ENCODE results near the gene PLAGL1. TPM values are rescaled to one million over a fixed set of nuclear protein-coding genes. Genes with fewer than 3 reads are reported as not detected.
A peak's percentile ranks its signal among the peaks of the same experiment; 100 is the strongest.

Gene PLAGL1
- total RNA-seq, 1 experiment from 2014 or later: 24.3 TPM

DNA sequence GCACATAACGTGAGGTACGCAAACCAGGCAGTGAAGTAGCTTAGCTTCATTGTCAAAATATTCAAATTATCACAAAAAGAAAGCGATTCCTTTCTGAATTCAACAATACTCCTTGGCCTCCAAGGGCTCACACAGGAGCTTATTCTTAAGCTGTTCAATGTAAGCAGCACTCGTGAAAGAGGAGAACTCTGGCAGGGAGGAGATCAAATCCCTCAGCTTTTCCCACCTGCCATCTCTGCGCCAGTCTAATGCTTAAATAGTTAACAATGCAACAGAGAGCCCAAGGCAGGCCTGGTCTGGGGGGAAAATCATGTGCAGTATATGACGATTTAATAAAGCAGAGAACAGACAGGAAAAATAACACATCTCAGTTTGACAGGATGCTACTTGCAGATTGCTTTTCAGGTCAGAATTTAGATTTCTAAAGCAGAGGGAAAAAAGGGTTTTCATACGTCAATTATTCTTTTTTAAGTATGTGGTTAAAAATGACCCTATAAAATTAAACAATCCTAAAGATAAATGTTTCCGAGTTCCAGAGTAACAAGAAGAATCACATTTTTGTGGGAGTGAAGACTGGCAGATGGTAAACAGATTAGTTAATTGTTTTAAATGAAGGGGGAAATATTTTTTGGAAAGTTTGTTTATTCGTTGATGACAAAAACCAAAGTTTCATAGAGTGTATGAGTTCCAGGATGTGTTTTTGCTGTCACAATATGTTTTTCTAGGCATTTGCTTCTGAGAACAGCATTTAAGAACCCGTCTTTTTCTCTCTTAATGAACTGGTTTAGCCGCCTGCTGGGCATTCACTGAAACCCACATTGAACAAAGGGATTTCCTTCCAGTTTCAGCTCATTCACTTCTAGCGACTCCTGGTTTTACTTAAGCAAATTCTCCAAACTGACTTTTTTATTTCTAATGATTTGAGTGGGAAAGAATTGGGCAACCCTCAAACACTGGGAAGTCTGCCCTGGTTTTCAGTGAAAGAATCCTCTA lies 45.9 kb downstream of the PLAGL1 start:
- Histone ChIP-seq H3K4me1 (ENCODE audit: control insufficient read depth, insufficient read depth, low read length) (no peaks in the 10 kb centered on the region), H3K27me3 (ENCODE audit: control insufficient read depth, insufficient read depth, low read length) (peaks cover 2% of the 10 kb centered on the region; the same call in 1 of the 2 replicates), H3K27ac (ENCODE audit: low read length) (no peak overlapping the region), H3K36me3 (ENCODE audit: control insufficient read depth, insufficient read depth, low read length) (no peaks in the 10 kb centered on the region), H3K9me3 (ENCODE audit: control insufficient read depth, insufficient read depth, low read depth, low read length) (no peaks in the 10 kb centered on the region), H3K4me3 (ENCODE audit: low read depth in 2 of 2, low read length in 2 of 2) (no peak overlapping the region)
- intact Hi-C loops (cut with micrococcal nuclease; ENCODE audit: unreplicated experiment): no loop called here
- ChIA-PET CTCF (interaction anchor here (0.6 kb wide), 1 partner anchor 509 kb away, joined by 4 read pairs; no protein-coding TSS in a partner anchor), POLR2A (no interaction called here)
- BruUV-seq (replicated peaks): no TSS peak
- TF ChIP-seq TCF7L2 (IDR thresholded peaks at IDR 0.05; ENCODE audit: low read depth, low read length): no peak
- no peak for TF ChIP-seq POLR2AphosphoS5 (IDR thresholded peaks at IDR 0.05; ENCODE audit: low read depth, low read length)
- TF ChIP-seq, protein P1, sequence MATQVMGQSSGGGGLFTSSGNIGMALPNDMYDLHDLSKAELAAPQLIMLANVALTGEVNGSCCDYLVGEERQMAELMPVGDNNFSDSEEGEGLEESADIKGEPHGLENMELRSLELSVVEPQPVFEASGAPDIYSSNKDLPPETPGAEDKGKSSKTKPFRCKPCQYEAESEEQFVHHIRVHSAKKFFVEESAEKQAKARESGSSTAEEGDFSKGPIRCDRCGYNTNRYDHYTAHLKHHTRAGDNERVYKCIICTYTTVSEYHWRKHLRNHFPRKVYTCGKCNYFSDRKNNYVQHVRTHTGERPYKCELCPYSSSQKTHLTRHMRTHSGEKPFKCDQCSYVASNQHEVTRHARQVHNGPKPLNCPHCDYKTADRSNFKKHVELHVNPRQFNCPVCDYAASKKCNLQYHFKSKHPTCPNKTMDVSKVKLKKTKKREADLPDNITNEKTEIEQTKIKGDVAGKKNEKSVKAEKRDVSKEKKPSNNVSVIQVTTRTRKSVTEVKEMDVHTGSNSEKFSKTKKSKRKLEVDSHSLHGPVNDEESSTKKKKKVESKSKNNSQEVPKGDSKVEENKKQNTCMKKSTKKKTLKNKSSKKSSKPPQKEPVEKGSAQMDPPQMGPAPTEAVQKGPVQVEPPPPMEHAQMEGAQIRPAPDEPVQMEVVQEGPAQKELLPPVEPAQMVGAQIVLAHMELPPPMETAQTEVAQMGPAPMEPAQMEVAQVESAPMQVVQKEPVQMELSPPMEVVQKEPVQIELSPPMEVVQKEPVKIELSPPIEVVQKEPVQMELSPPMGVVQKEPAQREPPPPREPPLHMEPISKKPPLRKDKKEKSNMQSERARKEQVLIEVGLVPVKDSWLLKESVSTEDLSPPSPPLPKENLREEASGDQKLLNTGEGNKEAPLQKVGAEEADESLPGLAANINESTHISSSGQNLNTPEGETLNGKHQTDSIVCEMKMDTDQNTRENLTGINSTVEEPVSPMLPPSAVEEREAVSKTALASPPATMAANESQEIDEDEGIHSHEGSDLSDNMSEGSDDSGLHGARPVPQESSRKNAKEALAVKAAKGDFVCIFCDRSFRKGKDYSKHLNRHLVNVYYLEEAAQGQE (IDR thresholded peaks at IDR 0.05; ENCODE audit: insufficient read depth in 1 of 2, low read depth in 2 of 2, low read length in 1 of 2): no peak
- TF ChIP-seq, protein P2, sequence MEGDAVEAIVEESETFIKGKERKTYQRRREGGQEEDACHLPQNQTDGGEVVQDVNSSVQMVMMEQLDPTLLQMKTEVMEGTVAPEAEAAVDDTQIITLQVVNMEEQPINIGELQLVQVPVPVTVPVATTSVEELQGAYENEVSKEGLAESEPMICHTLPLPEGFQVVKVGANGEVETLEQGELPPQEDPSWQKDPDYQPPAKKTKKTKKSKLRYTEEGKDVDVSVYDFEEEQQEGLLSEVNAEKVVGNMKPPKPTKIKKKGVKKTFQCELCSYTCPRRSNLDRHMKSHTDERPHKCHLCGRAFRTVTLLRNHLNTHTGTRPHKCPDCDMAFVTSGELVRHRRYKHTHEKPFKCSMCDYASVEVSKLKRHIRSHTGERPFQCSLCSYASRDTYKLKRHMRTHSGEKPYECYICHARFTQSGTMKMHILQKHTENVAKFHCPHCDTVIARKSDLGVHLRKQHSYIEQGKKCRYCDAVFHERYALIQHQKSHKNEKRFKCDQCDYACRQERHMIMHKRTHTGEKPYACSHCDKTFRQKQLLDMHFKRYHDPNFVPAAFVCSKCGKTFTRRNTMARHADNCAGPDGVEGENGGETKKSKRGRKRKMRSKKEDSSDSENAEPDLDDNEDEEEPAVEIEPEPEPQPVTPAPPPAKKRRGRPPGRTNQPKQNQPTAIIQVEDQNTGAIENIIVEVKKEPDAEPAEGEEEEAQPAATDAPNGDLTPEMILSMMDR (IDR thresholded peaks at IDR 0.05): peak; percentile 27; the same call in 1 of the 2 replicates
- no peak for TF ChIP-seq SIN3A (IDR thresholded peaks at IDR 0.05; ENCODE audit: borderline replicate concordance, insufficient read depth, low read depth, low read length)
- DNase-seq (ENCODE audit: low read depth, low spot score) (no peak), ATAC-seq (no peak)
- in situ Hi-C loops (cut with HindIII; ENCODE audit: low pct_unique_long_range_greater_than_20kb, low sequenced_read_pairs): no loop called here

DNA sequence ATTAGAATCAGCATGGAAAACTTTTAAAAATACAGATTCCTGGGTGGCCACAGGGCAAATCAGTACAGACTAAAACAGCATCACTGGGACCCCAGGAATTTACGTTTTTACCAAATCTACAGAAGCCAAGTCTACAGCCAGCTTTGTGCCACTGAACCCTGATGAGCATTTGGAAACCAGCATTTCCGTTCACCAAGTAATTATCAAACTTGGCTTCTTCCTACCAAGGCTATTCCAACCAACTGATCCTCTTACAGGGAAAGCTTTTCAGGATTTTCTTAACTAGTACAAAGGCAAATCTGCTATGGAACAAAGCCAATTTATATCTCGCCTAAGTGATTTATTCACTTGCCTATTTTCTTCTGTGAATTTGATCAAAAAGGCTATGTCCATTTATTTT lies 47.0 kb downstream of the PLAGL1 start:
- in situ Hi-C loops (cut with HindIII; ENCODE audit: low pct_unique_long_range_greater_than_20kb, low sequenced_read_pairs): no loop called here
- POLR2A ChIA-PET: no interaction called here

More for the DNA sequence above, 47.0 kb downstream of the PLAGL1 start:
- no peak for DNase-seq (ENCODE audit: low read depth, low spot score)
- H3K27me3 ChIP-seq (ENCODE audit: control insufficient read depth, insufficient read depth, low read length): peaks cover 2% of the 10 kb centered on the region; the same call in 1 of the 2 replicates
- H3K36me3 ChIP-seq (ENCODE audit: control insufficient read depth, insufficient read depth, low read length): no peaks in the 10 kb centered on the region
- intact Hi-C loops (cut with micrococcal nuclease; ENCODE audit: unreplicated experiment): no loop called here
- H3K4me1 ChIP-seq (ENCODE audit: control insufficient read depth, insufficient read depth, low read length): no peaks in the 10 kb centered on the region
- H3K9me3 ChIP-seq (ENCODE audit: control insufficient read depth, insufficient read depth, low read depth, low read length): no peaks in the 10 kb centered on the region
- no peak for ATAC-seq
- H3K27ac ChIP-seq (ENCODE audit: low read length): no peak overlapping the region
- TF ChIP-seq TCF7L2 (IDR thresholded peaks at IDR 0.05; ENCODE audit: low read depth, low read length) (no peak), POLR2AphosphoS5 (IDR thresholded peaks at IDR 0.05; ENCODE audit: low read depth, low read length) (no peak), SIN3A (IDR thresholded peaks at IDR 0.05; ENCODE audit: borderline replicate concordance, insufficient read depth, low read depth, low read length) (no peak)
- TF ChIP-seq, protein P2 (IDR thresholded peaks at IDR 0.05): no peak
- TF ChIP-seq, protein P1 (IDR thresholded peaks at IDR 0.05; ENCODE audit: insufficient read depth in 1 of 2, low read depth in 2 of 2, low read length in 1 of 2): no peak
- no peak overlapping the region for H3K4me3 ChIP-seq (ENCODE audit: low read depth in 2 of 2, low read length in 2 of 2)
- BruUV-seq (replicated peaks): no TSS peak
- CTCF ChIA-PET: interaction anchor here (0.6 kb wide), 1 partner anchor 508 kb away, joined by 4 read pairs; no protein-coding TSS in a partner anchor
